GM11168 (cell line): ENCODE measurements around the gene NHERF2.

Source experiments
- in situ Hi-C: fragments of 300-500 bp; cut with MboI; formaldehyde crosslinking; loops from one replicate; pipeline ENCODE4 v1.12.0; 2022; ENCODE audit warnings: low sequenced_read_pairs; ENCODE audit not compliant: unreplicated experiment

The NHERF2 gene

GRCh38 chr16:2048116-2048543, 21.4 kb downstream of the NHERF2 start:
- in situ Hi-C loops = no loop called here

- in situ Hi-C loops = no loop called here
These were observed 26.5 kb downstream of the NHERF2 start for GRCh38 chr16:2053211-2053610.

GRCh38 chr16:2053897-2054296, 27.2 kb downstream of the NHERF2 start:
- in situ Hi-C loops = no loop called here

- in situ Hi-C loops = no loop called here
These were observed 28.0 kb downstream of the NHERF2 start for GRCh38 chr16:2054543-2055245.

GRCh38 chr16:2056077-2056476, 29.4 kb downstream of the NHERF2 start:
- in situ Hi-C loops = no loop called here

GRCh38 chr16:2056681-2057407, 30.1 kb downstream of the NHERF2 start:
- in situ Hi-C loops = no loop called here

GRCh38 chr16:2057438-2057837, 30.7 kb downstream of the NHERF2 start:
- in situ Hi-C loops = no loop called here

- in situ Hi-C loops = no loop called here
These were observed 31.7 kb downstream of the NHERF2 start for GRCh38 chr16:2058420-2058819.

- in situ Hi-C loops = no loop called here
These were observed 32.2 kb downstream of the NHERF2 start for GRCh38 chr16:2058872-2059271.

GRCh38 chr16:2060346-2060745, 33.6 kb downstream of the NHERF2 start:
- in situ Hi-C loops = no loop called here

GRCh38 chr16:2061023-2061422, 34.3 kb downstream of the NHERF2 start:
- in situ Hi-C loops = no loop called here

GRCh38 chr16:2061526-2061925, 34.8 kb downstream of the NHERF2 start:
- in situ Hi-C loops = no loop called here

GRCh38 chr16:2062801-2063200, 36.1 kb downstream of the NHERF2 start:
- in situ Hi-C loops = no loop called here

- in situ Hi-C loops = no loop called here
These were observed 37.2 kb downstream of the NHERF2 start for GRCh38 chr16:2063861-2064260.

GRCh38 chr16:2064368-2064945, 37.8 kb downstream of the NHERF2 start:
- in situ Hi-C loops = no loop called here

- in situ Hi-C loops = no loop called here
These were observed 39.4 kb downstream of the NHERF2 start for GRCh38 chr16:2066139-2066538.

- in situ Hi-C loops = no loop called here
These were observed 44.1 kb downstream of the NHERF2 start for GRCh38 chr16:2070576-2071453.

- in situ Hi-C loops = no loop called here
These were observed 44.9 kb downstream of the NHERF2 start for GRCh38 chr16:2071454-2072202.

- in situ Hi-C loops = no loop called here
These were observed 46.2 kb downstream of the NHERF2 start for GRCh38 chr16:2072926-2073325.

GRCh38 chr16:2074071-2074470, 47.4 kb downstream of the NHERF2 start:
- in situ Hi-C loops = no loop called here
